HEK293 (cell line): Measurements from ENCODE around the gene NIT1.
A peak's percentile ranks its signal among the peaks of the same experiment; 100 is the strongest.

Source experiments
- BCL11A ChIP-seq: fragments of 450-650 bp; formaldehyde crosslinking; IDR thresholded peaks from 2 replicates; pipeline ENCODE4 v1.5.1; 2016; ENCODE audit warnings: low read depth, missing biosample characterization, missing genetic modification characterization
- BCL6B ChIP-seq: fragments of 450-650 bp; formaldehyde crosslinking; IDR thresholded peaks from 2 replicates; pipeline ENCODE4 v1.5.1; 2017; ENCODE audit warnings: missing biosample characterization, missing genetic modification characterization
- KLF17 ChIP-seq: fragments of 450-650 bp; formaldehyde crosslinking; IDR thresholded peaks from 2 replicates; pipeline ENCODE4 v1.5.1; 2016; ENCODE audit warnings: missing biosample characterization, missing genetic modification characterization
- PRDM1 ChIP-seq: fragments of 450-650 bp; formaldehyde crosslinking; IDR thresholded peaks from 2 replicates; pipeline ENCODE4; 2016; ENCODE audit warnings: missing biosample characterization, missing genetic modification characterization
- PRDM4 ChIP-seq: fragments of 450-650 bp; formaldehyde crosslinking; IDR thresholded peaks from 2 replicates; pipeline ENCODE4 v1.5.1; 2017; ENCODE audit warnings: missing biosample characterization, missing genetic modification characterization
- RBAK ChIP-seq: fragments of 450-650 bp; formaldehyde crosslinking; IDR thresholded peaks from 2 replicates; pipeline ENCODE4 v1.5.1; 2016; ENCODE audit warnings: missing biosample characterization, missing genetic modification characterization
- TRIM28 ChIP-seq: IDR thresholded peaks from 2 replicates; pipeline ENCODE4 v1.6.1; 2011; ENCODE audit warnings: low read length, control low read depth, borderline replicate concordance
- ZBTB8A ChIP-seq: fragments of 450-650 bp; formaldehyde crosslinking; IDR thresholded peaks from 2 replicates; pipeline ENCODE4 v1.5.1; 2016; ENCODE audit warnings: missing biosample characterization, missing genetic modification characterization
- ZNF19 ChIP-seq: fragments of 450-650 bp; formaldehyde crosslinking; IDR thresholded peaks from 2 replicates; pipeline ENCODE4; 2016; ENCODE audit warnings: missing biosample characterization, missing genetic modification characterization, low read depth
- ZNF354C ChIP-seq: fragments of 450-650 bp; formaldehyde crosslinking; IDR thresholded peaks from 2 replicates; pipeline ENCODE4 v1.5.1; 2016; ENCODE audit warnings: missing biosample characterization, missing genetic modification characterization, low read depth, borderline replicate concordance
- ZNF416 ChIP-seq: fragments of 450-650 bp; formaldehyde crosslinking; IDR thresholded peaks from 2 replicates; pipeline ENCODE4 v1.5.1; 2016; ENCODE audit warnings: missing biosample characterization, missing genetic modification characterization
- ZNF449 ChIP-seq: fragments of 450-650 bp; formaldehyde crosslinking; IDR thresholded peaks from 2 replicates; pipeline ENCODE4 v1.5.1; 2017; ENCODE audit warnings: missing biosample characterization, mild to moderate bottlenecking, missing genetic modification characterization, moderate library complexity
- ZNF571 ChIP-seq: fragments of 450-650 bp; formaldehyde crosslinking; IDR thresholded peaks from 2 replicates; pipeline ENCODE4 v1.5.0; 2017; ENCODE audit warnings: missing biosample characterization, missing genetic modification characterization
- ZNF585B ChIP-seq: fragments of 450-650 bp; formaldehyde crosslinking; IDR thresholded peaks from 2 replicates; pipeline ENCODE4 v1.5.1; 2016; ENCODE audit warnings: missing biosample characterization, missing genetic modification characterization
- ZNF621 ChIP-seq: fragments of 450-650 bp; formaldehyde crosslinking; IDR thresholded peaks from 2 replicates; pipeline ENCODE4 v1.5.1; 2017; ENCODE audit warnings: missing biosample characterization, missing genetic modification characterization
- ZNF660 ChIP-seq: fragments of 450-650 bp; IDR thresholded peaks from 2 replicates; pipeline ENCODE4 v1.5.1; 2018; ENCODE audit warnings: missing biosample characterization, mild to moderate bottlenecking, missing genetic modification characterization
- ZNF664 ChIP-seq: fragments of 450-650 bp; formaldehyde crosslinking; IDR thresholded peaks from 2 replicates; pipeline ENCODE4 v1.5.1; 2016; ENCODE audit warnings: missing biosample characterization, missing genetic modification characterization
- ZNF670 ChIP-seq: fragments of 450-650 bp; formaldehyde crosslinking; IDR thresholded peaks from 2 replicates; pipeline ENCODE4 v1.5.1; 2016; ENCODE audit warnings: missing biosample characterization, missing genetic modification characterization, low read depth
- ZNF692 ChIP-seq: fragments of 450-650 bp; formaldehyde crosslinking; IDR thresholded peaks from 2 replicates; pipeline ENCODE4 v1.5.1; 2016; ENCODE audit warnings: missing biosample characterization, missing genetic modification characterization
- ZNF785 ChIP-seq: fragments of 450-650 bp; formaldehyde crosslinking; IDR thresholded peaks from 2 replicates; pipeline ENCODE4 v1.5.1; 2016; ENCODE audit warnings: missing biosample characterization, missing genetic modification characterization
- ZSCAN16 ChIP-seq: fragments of 450-650 bp; formaldehyde crosslinking; IDR thresholded peaks from 2 replicates; pipeline ENCODE4 v1.5.1; 2016; ENCODE audit warnings: missing biosample characterization, missing genetic modification characterization
- ZSCAN18 ChIP-seq: fragments of 450-650 bp; formaldehyde crosslinking; IDR thresholded peaks from 2 replicates; pipeline ENCODE4 v1.5.1; 2016; ENCODE audit warnings: missing biosample characterization, missing genetic modification characterization
- ZSCAN30 ChIP-seq: fragments of 450-650 bp; IDR thresholded peaks from 2 replicates; pipeline ENCODE4 v1.5.1; 2018; ENCODE audit warnings: missing biosample characterization, mild to moderate bottlenecking, missing genetic modification characterization, moderate library complexity
- ZXDB ChIP-seq: fragments of 450-650 bp; formaldehyde crosslinking; IDR thresholded peaks from 2 replicates; pipeline ENCODE4 v1.5.1; 2016; ENCODE audit warnings: missing biosample characterization, missing genetic modification characterization
- TF ChIP-seq, protein P1 (sequence below): fragments of 450-650 bp; formaldehyde crosslinking; IDR thresholded peaks from 2 replicates; pipeline ENCODE4 v1.5.1; 2017; ENCODE audit warnings: missing biosample characterization, missing genetic modification characterization
- TF ChIP-seq, protein P2 (sequence below): fragments of 450-650 bp; formaldehyde crosslinking; IDR thresholded peaks from 2 replicates; pipeline ENCODE4 v1.5.0; 2017; ENCODE audit warnings: missing biosample characterization, missing genetic modification characterization, borderline replicate concordance

Gene NIT1

GRCh38 chr1:161153682-161154337 lies 35.9 kb downstream of the NIT1 start, which contains the start of gene UFC1 (continued):
- peak; percentile 46; the same call in 1 of the 2 replicates for TF ChIP-seq PRDM4
- no peak for TF ChIP-seq ZNF785 (tag by site-specific recombination)
- TF ChIP-seq KLF17 (tag by site-specific recombination): 0 out of 2 replicates have a peak, but pooled peaks have one; percentile 86
- peak; percentile 93; the same call in 1 of the 2 replicates for TF ChIP-seq ZNF660 (tag by site-specific recombination)
- peak; percentile 72; the same call in 1 of the 2 replicates for TF ChIP-seq ZNF449 (tag by site-specific recombination)
- TF ChIP-seq ZNF585B: no peak
- no peak for TF ChIP-seq ZNF416 (tag by site-specific recombination)
- TF ChIP-seq, protein P1, sequence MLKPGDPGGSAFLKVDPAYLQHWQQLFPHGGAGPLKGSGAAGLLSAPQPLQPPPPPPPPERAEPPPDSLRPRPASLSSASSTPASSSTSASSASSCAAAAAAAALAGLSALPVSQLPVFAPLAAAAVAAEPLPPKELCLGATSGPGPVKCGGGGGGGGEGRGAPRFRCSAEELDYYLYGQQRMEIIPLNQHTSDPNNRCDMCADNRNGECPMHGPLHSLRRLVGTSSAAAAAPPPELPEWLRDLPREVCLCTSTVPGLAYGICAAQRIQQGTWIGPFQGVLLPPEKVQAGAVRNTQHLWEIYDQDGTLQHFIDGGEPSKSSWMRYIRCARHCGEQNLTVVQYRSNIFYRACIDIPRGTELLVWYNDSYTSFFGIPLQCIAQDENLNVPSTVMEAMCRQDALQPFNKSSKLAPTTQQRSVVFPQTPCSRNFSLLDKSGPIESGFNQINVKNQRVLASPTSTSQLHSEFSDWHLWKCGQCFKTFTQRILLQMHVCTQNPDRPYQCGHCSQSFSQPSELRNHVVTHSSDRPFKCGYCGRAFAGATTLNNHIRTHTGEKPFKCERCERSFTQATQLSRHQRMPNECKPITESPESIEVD (tag by site-specific recombination): no peak
- no peak for TF ChIP-seq ZSCAN16 (tag by site-specific recombination)
- no peak for TF ChIP-seq BCL11A
- TF ChIP-seq ZNF19 (tag by site-specific recombination): no peak
- TF ChIP-seq ZXDB (tag by site-specific recombination): peak; percentile 97
- no peak for TF ChIP-seq ZNF621 (tag by site-specific recombination)
- no peak for TF ChIP-seq ZNF571 (tag by site-specific recombination)
- 0 out of 2 replicates have a peak, but pooled peaks have one; percentile 29 for TF ChIP-seq ZSCAN18 (tag by site-specific recombination)
- no peak for TF ChIP-seq ZNF670
- TF ChIP-seq ZSCAN30: peak; percentile 58; the same call in 1 of the 2 replicates
- TF ChIP-seq ZNF354C (tag by site-specific recombination): no peak
- peak; percentile 87; the same call in 1 of the 2 replicates for TF ChIP-seq ZNF664 (tag by site-specific recombination)
- no peak for TF ChIP-seq PRDM1 (tag by site-specific recombination)
- TF ChIP-seq ZBTB8A (tag by site-specific recombination): peak; percentile 83
- no peak for TF ChIP-seq RBAK
- TF ChIP-seq, protein P2, sequence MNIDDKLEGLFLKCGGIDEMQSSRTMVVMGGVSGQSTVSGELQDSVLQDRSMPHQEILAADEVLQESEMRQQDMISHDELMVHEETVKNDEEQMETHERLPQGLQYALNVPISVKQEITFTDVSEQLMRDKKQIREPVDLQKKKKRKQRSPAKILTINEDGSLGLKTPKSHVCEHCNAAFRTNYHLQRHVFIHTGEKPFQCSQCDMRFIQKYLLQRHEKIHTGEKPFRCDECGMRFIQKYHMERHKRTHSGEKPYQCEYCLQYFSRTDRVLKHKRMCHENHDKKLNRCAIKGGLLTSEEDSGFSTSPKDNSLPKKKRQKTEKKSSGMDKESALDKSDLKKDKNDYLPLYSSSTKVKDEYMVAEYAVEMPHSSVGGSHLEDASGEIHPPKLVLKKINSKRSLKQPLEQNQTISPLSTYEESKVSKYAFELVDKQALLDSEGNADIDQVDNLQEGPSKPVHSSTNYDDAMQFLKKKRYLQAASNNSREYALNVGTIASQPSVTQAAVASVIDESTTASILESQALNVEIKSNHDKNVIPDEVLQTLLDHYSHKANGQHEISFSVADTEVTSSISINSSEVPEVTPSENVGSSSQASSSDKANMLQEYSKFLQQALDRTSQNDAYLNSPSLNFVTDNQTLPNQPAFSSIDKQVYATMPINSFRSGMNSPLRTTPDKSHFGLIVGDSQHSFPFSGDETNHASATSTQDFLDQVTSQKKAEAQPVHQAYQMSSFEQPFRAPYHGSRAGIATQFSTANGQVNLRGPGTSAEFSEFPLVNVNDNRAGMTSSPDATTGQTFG (tag by site-specific recombination): no peak
- TF ChIP-seq ZNF692 (tag by site-specific recombination): peak; percentile 77
- TF ChIP-seq BCL6B (tag by site-specific recombination): peak; percentile 51; the same call in 1 of the 2 replicates
- TF ChIP-seq TRIM28: peak; percentile 97
